GM23338 (cell line): ENCODE results near the gene ATL3. TPM values are rescaled to one million over a fixed set of nuclear protein-coding genes. Genes with fewer than 3 reads are reported as not detected.
"Not testable (repeated sequence)": the region's sequence is repeated elsewhere in the genome, so short reads cannot be mapped to it uniquely, and the experiment has no call there.

Experiments
- ATAC-seq: fragments of 200-7000 bp; cut with Tn5 transposase; 3 replicates; pipeline ENCODE4 v1.9.1; 2020
- DNase-seq: peaks from one replicate; pipeline ENCODE4 v3.0.0-alpha.2; 2015; ENCODE audit warnings: low spot score
- H2AFZ ChIP-seq: fragments of 200-600 bp; sonication (generic); 2 replicates; pipeline ENCODE4 v1.8.0; 2016; ENCODE audit warnings: antibody characterized with exemption, mild to moderate bottlenecking, moderate library complexity
- H3F3A ChIP-seq: fragments of 200-600 bp; sonication (generic); replicated peaks from 2 replicates; pipeline ENCODE4 v1.8.0; 2017; ENCODE audit warnings: antibody characterized with exemption, mixed run types, low read depth
- H3K27ac ChIP-seq: fragments of 200-600 bp; sonication (generic); 2 replicates; pipeline ENCODE4 v1.6.1; 2016; ENCODE audit warnings: low read depth
- H3K27me3 ChIP-seq: fragments of 200-600 bp; sonication (generic); 2 replicates; pipeline ENCODE4 v1.8.0; 2016; ENCODE audit warnings: mild to moderate bottlenecking, mixed run types, moderate library complexity; ENCODE audit not compliant: insufficient read depth
- H3K36me3 ChIP-seq: fragments of 200-600 bp; sonication (generic); 2 replicates; pipeline ENCODE4 v1.8.0; 2016; ENCODE audit warnings: mild to moderate bottlenecking; ENCODE audit not compliant: insufficient read depth
- H3K4me1 ChIP-seq: fragments of 200-600 bp; sonication (generic); 2 replicates; pipeline ENCODE4 v1.8.0; 2016; ENCODE audit warnings: mild to moderate bottlenecking, moderate library complexity; ENCODE audit not compliant: insufficient read depth
- H3K4me2 ChIP-seq: fragments of 200-600 bp; sonication (generic); 2 replicates; pipeline ENCODE4 v1.7.1; 2017; ENCODE audit warnings: mixed run types
- H3K4me3 ChIP-seq: fragments of 200-600 bp; sonication (generic); 2 replicates; pipeline ENCODE4 v1.6.1; 2016; ENCODE audit warnings: mixed run types
- H3K79me2 ChIP-seq: fragments of 200-600 bp; sonication (generic); replicated peaks from 2 replicates; pipeline ENCODE4 v1.8.0; 2017; ENCODE audit warnings: mild to moderate bottlenecking; ENCODE audit not compliant: insufficient read depth
- H3K9me2 ChIP-seq: fragments of 200-600 bp; sonication (generic); 2 replicates; pipeline ENCODE4 v1.8.0; 2017; ENCODE audit not compliant: insufficient read depth
- H4K20me1 ChIP-seq: fragments of 200-600 bp; sonication (generic); replicated peaks from 2 replicates; pipeline ENCODE4 v1.8.0; 2017; ENCODE audit warnings: mild to moderate bottlenecking; ENCODE audit not compliant: insufficient read depth
- H3K27ac Mint-ChIP-seq: 2 replicates; pipeline ENCODE4 v1.8.0; 2020; ENCODE audit warnings: inconsistent platforms, mild to moderate bottlenecking, moderate library complexity, mixed read lengths
- H3K27me3 Mint-ChIP-seq: 3 replicates; pipeline ENCODE4 v1.8.0; 2022; ENCODE audit warnings: low read depth, mild to moderate bottlenecking, moderate library complexity, mixed read lengths, inconsistent platforms; ENCODE audit not compliant: insufficient read depth, poor library complexity
- H3K36me3 Mint-ChIP-seq: 3 replicates; pipeline ENCODE4 v1.8.0; 2021; ENCODE audit warnings: low read depth, mild to moderate bottlenecking, inconsistent platforms, moderate library complexity, mixed read lengths
- H3K4me1 Mint-ChIP-seq: 3 replicates; pipeline ENCODE4 v1.8.0; 2020; ENCODE audit warnings: mild to moderate bottlenecking, inconsistent platforms, mixed read lengths
- H3K4me3 Mint-ChIP-seq: 3 replicates; pipeline ENCODE4 v1.8.0; 2021; ENCODE audit warnings: moderate library complexity, mild to moderate bottlenecking, inconsistent platforms, mixed read lengths
- H3K9me3 Mint-ChIP-seq: 3 replicates; pipeline ENCODE4 v1.8.0; 2020; ENCODE audit warnings: moderate library complexity, mild to moderate bottlenecking, inconsistent platforms, mixed read lengths
- CTCF ChIP-seq, 2 experiments: fragments of 200-600 bp in 1 of 2; sonication (generic) in 1 of 2; conservative IDR thresholded peaks; 2 replicates each; pipeline versions ENCODE4 v1.5.1 to v1.6.1; 2016 to 2017; ENCODE audit warnings: antibody characterized with exemption in 2 of 2, low read depth in 2 of 2, mild to moderate bottlenecking in 2 of 2, moderate library complexity in 1 of 2
- NANOG ChIP-seq: IDR thresholded peaks from 2 replicates; pipeline ENCODE4 v1.6.1; 2016; ENCODE audit warnings: antibody characterized with exemption, borderline replicate concordance
- ZNF331 ChIP-seq: fragments of 250-450 bp; sonication (Bioruptor Pico); IDR thresholded peaks from 2 replicates; pipeline ENCODE4 v1.5.0; 2020; ENCODE audit warnings: low read depth, mild to moderate bottlenecking, moderate library complexity
- polyA plus RNA-seq: library from polyadenylated mRNA; unstranded; fragments of >200 nt; fragmentation: Nextera tagmentation; extraction: Ambion mirVana; gene quantifications from 2 replicates; pipeline ENCODE4 v1.2.1, GENCODE V29; 2016
- total RNA-seq: library from RNA; depleted of rRNA; stranded (reverse); fragments of >200 nt; shearing (Covaris generic); gene quantifications from 2 replicates; pipeline ENCODE4 v1.2.3, GENCODE V29; 2014

Gene ATL3
- total and polyA plus RNA-seq, 2 experiments from 2014 or later: 6.8 to 20.4 TPM

GRCh38 chr11:63641727-63642126 is 29.4 kb downstream of the ATL3 start:
- peaks cover 2% of the 10 kb centered on the region for H3K27me3 Mint-ChIP-seq
- H4K20me1 ChIP-seq: no peaks in the 10 kb centered on the region
- H3K27me3 ChIP-seq: no peaks in the 10 kb centered on the region
- H3K4me1 ChIP-seq: no peaks in the 10 kb centered on the region
- peak; percentile 10 to 28; a peak in 1 of 4 replicates for TF ChIP-seq CTCF (conservative IDR thresholded peaks at IDR 0.05; ENCODE audit: low read depth in 2 of 2)
- no peak for TF ChIP-seq NANOG
- no peaks in the 10 kb centered on the region for H3K9me2 ChIP-seq
- peaks cover 27% of the 10 kb centered on the region for H3K36me3 Mint-ChIP-seq
- H3K27ac ChIP-seq: no peak overlapping the region
- no peak overlapping the region for H3K4me3 Mint-ChIP-seq
- no peak for DNase-seq
- no peak overlapping the region for H3K4me3 ChIP-seq
- no peaks in the 10 kb centered on the region for H3K79me2 ChIP-seq
- H3K36me3 ChIP-seq: peaks cover 31% of the 10 kb centered on the region
- H3K27ac Mint-ChIP-seq: no peak overlapping the region
- H3K9me3 Mint-ChIP-seq: no peaks in the 10 kb centered on the region
- no peak overlapping the region for H3K4me2 ChIP-seq
- no peak overlapping the region for H2AFZ ChIP-seq
- ATAC-seq: no peak
- H3K4me1 Mint-ChIP-seq: no peaks in the 10 kb centered on the region
- no peaks in the 10 kb centered on the region for H3F3A ChIP-seq

GRCh38 chr11:63639199-63639832 is 31.9 kb downstream of the ATL3 start:
- Histone ChIP-seq H2AFZ (no peak overlapping the region), H3K27me3 (no peaks in the 10 kb centered on the region), H3K4me1 (no peaks in the 10 kb centered on the region), H3K27ac (no peak overlapping the region), H3K4me2 (no peak overlapping the region), H3K36me3 (peaks cover 26% of the 10 kb centered on the region), H4K20me1 (no peaks in the 10 kb centered on the region), H3K9me2 (no peaks in the 10 kb centered on the region), H3K79me2 (no peaks in the 10 kb centered on the region), H3K4me3 (no peak overlapping the region), H3F3A (no peaks in the 10 kb centered on the region)
- no peak overlapping the region for H3K27ac Mint-ChIP-seq
- peaks cover 3% of the 10 kb centered on the region; the same call in 2 of the 3 replicates for H3K4me1 Mint-ChIP-seq
- ATAC-seq (no peak), DNase-seq (peak; percentile 35)
- peaks cover 28% of the 10 kb centered on the region for H3K36me3 Mint-ChIP-seq
- H3K4me3 Mint-ChIP-seq: no peak overlapping the region
- H3K9me3 Mint-ChIP-seq: no peaks in the 10 kb centered on the region
- peaks cover 2% of the 10 kb centered on the region for H3K27me3 Mint-ChIP-seq
- TF ChIP-seq ZNF331 (CRISPR knock-in tag) (no peak), CTCF (conservative IDR thresholded peaks at IDR 0.05; ENCODE audit: low read depth in 2 of 2) (peak in 1 of 2 experiments; percentile 57; a peak in 2 of 4 replicates), NANOG (no peak)

GRCh38 chr11:63638436-63638835 is 32.7 kb downstream of the ATL3 start:
- H3K27ac ChIP-seq, H3K27me3 Mint-ChIP-seq, H2AFZ ChIP-seq, H3K9me3 Mint-ChIP-seq, H3K4me3 Mint-ChIP-seq, H3K27ac Mint-ChIP-seq, H3K79me2 ChIP-seq, H3K4me1 ChIP-seq, ATAC-seq, H3K4me2 ChIP-seq, H3K27me3 ChIP-seq, H3K4me1 Mint-ChIP-seq, H4K20me1 ChIP-seq, DNase-seq, H3K4me3 ChIP-seq, H3F3A ChIP-seq, H3K9me2 ChIP-seq: not testable (repeated sequence)
- H3K36me3 ChIP-seq: peaks cover 19% of the 10 kb centered on the region
- H3K36me3 Mint-ChIP-seq: peaks cover 24% of the 10 kb centered on the region
